H1 (cell line): ENCODE results near the gene PIGM. TPM values are rescaled to one million over a fixed set of nuclear protein-coding genes. Genes with fewer than 3 reads are reported as not detected.

ENCODE experiments used
- CTCF ChIA-PET: fragments of 300-600 bp; sonication (Branson Sonifier 250); formaldehyde crosslinking; loops from one replicate; lab custom pipeline; 2021; ENCODE audit not compliant: partially characterized antibody; lab: Charles Lee
- POLR2A ChIA-PET: fragments of 300-600 bp; sonication (Branson Sonifier 250); formaldehyde crosslinking; loops from one replicate; lab custom pipeline; 2021; ENCODE audit warnings: inconsistent platforms; ENCODE audit not compliant: partially characterized antibody; lab: Charles Lee
- DNase-seq, 2 experiments: peaks; one replicate each; pipeline versions ENCODE4 v3.0.0 to v3.0.0-alpha.2; 2010 to 2022; ENCODE audit warnings: low spot score in 2 of 2, low read depth in 1 of 2, mixed read lengths in 1 of 2
- FAIRE-seq: peaks from 2 replicates; lab custom pipeline; 2011; peaks lifted over from hg19 to GRCh38; lab: Jason Lieb, UNC
- H2AFZ ChIP-seq: 2 replicates; pipeline ENCODE4 v1.8.1; 2012; ENCODE audit warnings: low read length, inconsistent platforms
- H2AK5ac ChIP-seq: 2 replicates; pipeline ENCODE4 v1.6.1; 2013; ENCODE audit warnings: low read depth, low read length
- H2BK120ac ChIP-seq: replicated peaks from 2 replicates; pipeline ENCODE3; 2013; ENCODE audit warnings: low read depth, low read length, inconsistent platforms
- H2BK12ac ChIP-seq: 2 replicates; pipeline ENCODE4 v1.6.1; 2013; ENCODE audit warnings: low read depth, low read length
- H2BK15ac ChIP-seq: 2 replicates; pipeline ENCODE4 v1.6.1; 2013; ENCODE audit warnings: low read length
- H2BK20ac ChIP-seq: 2 replicates; pipeline ENCODE4 v1.6.1; 2013; ENCODE audit warnings: low read length
- H2BK5ac ChIP-seq: 2 replicates; pipeline ENCODE4 v1.6.1; 2013; ENCODE audit warnings: low read depth, low read length
- H3K14ac ChIP-seq: 2 replicates; pipeline ENCODE4 v1.6.1; 2013; ENCODE audit warnings: inconsistent platforms; ENCODE audit not compliant: insufficient read length
- H3K18ac ChIP-seq: 2 replicates; pipeline ENCODE4 v1.6.1; 2013; ENCODE audit warnings: low read length; ENCODE audit errors: extremely low read depth
- H3K23ac ChIP-seq: 2 replicates; pipeline ENCODE4 v1.6.1; 2013; ENCODE audit warnings: inconsistent platforms; ENCODE audit not compliant: insufficient read length
- H3K23me2 ChIP-seq: 2 replicates; pipeline ENCODE4 v1.6.1; 2013; ENCODE audit warnings: low read depth, low read length
- H3K27ac ChIP-seq: 2 replicates; pipeline ENCODE4 v1.6.1; 2011; ENCODE audit warnings: low read depth, low read length, inconsistent platforms
- H3K27me3 ChIP-seq, 4 experiments: replicated peaks in 1 of 4; 1 replicate in 1 of 4; 2 replicates in 3 of 4; pipeline versions ENCODE4 v1.6.1 to v1.8.1; 2011 to 2013; ENCODE audit warnings: low read length in 3 of 4, mild to moderate bottlenecking in 3 of 4, inconsistent platforms in 2 of 4, mixed read lengths in 2 of 4, moderate library complexity in 1 of 4; ENCODE audit not compliant: control insufficient read depth in 3 of 4, insufficient read depth in 3 of 4; ENCODE audit errors: extremely low read depth in 1 of 4
- H3K36me3 ChIP-seq, 4 experiments: 2 replicates each; pipeline versions ENCODE4 v1.6.1 to v1.8.1; 2011 to 2013; ENCODE audit warnings: mild to moderate bottlenecking in 4 of 4, low read length in 3 of 4, moderate library complexity in 2 of 4, control low read depth in 1 of 4, inconsistent platforms in 1 of 4; ENCODE audit not compliant: insufficient read depth in 4 of 4, control insufficient read depth in 2 of 4
- H3K4ac ChIP-seq: replicated peaks from 2 replicates; pipeline ENCODE3; 2013; ENCODE audit warnings: low read length, low read depth, mixed read lengths, inconsistent platforms; ENCODE audit not compliant: insufficient read length
- H3K4me1 ChIP-seq, 4 experiments: replicated peaks in 1 of 4; 1 replicate in 1 of 4; 2 replicates in 3 of 4; pipeline versions ENCODE4 v1.6.1 to v1.8.1; 2011 to 2013; ENCODE audit warnings: low read length in 3 of 4, inconsistent platforms in 2 of 4, mixed read lengths in 1 of 4; ENCODE audit not compliant: insufficient read depth in 4 of 4, control insufficient read depth in 3 of 4
- H3K4me2 ChIP-seq, 2 experiments: 2 replicates each; pipeline versions ENCODE4 v1.6.1 to v1.8.1; 2011 to 2013; ENCODE audit warnings: low read depth in 2 of 2, low read length in 2 of 2, control low read depth in 1 of 2, inconsistent platforms in 1 of 2, mild to moderate bottlenecking in 1 of 2; ENCODE audit not compliant: insufficient read depth in 1 of 2
- H3K4me3 ChIP-seq, 4 experiments: fragments of 200-600, 300-600 bp in 1 of 4; sonication (generic), shearing (Covaris generic), sonication (Bioruptor Twin) in 1 of 4; 2 replicates each; pipeline versions ENCODE4 v1.5.1 to v1.8.1; 2011 to 2016; ENCODE audit warnings: low read length in 4 of 4, low read depth in 3 of 4, control low read depth in 2 of 4, inconsistent platforms in 2 of 4, mild to moderate bottlenecking in 2 of 4, mixed read lengths in 1 of 4, moderate library complexity in 1 of 4; ENCODE audit not compliant: insufficient read depth in 2 of 4; ENCODE audit errors: extremely low read depth in 1 of 4
- H3K56ac ChIP-seq: replicated peaks from 2 replicates; pipeline ENCODE3; 2013; ENCODE audit warnings: low read depth, mild to moderate bottlenecking, mixed read lengths, low read length, inconsistent platforms; ENCODE audit not compliant: insufficient read length
- H3K79me1 ChIP-seq: 2 replicates; pipeline ENCODE4 v1.6.1; 2013; ENCODE audit warnings: low read depth, low read length, control low read depth
- H3K79me2 ChIP-seq, 2 experiments: 2 replicates each; pipeline versions ENCODE4 v1.6.1 to v1.8.1; 2012 to 2013; ENCODE audit warnings: low read length in 2 of 2, mild to moderate bottlenecking in 2 of 2, inconsistent platforms in 1 of 2; ENCODE audit not compliant: insufficient read depth in 2 of 2, control insufficient read depth in 1 of 2
- H3K9ac ChIP-seq, 4 experiments: replicated peaks in 1 of 4; 1 replicate in 1 of 4; 2 replicates in 3 of 4; pipeline versions ENCODE4 v1.6.1 to v1.8.1; 2011 to 2013; ENCODE audit warnings: low read depth in 3 of 4, low read length in 3 of 4, control low read depth in 2 of 4, mild to moderate bottlenecking in 2 of 4, moderate library complexity in 2 of 4, inconsistent platforms in 1 of 4; ENCODE audit errors: extremely low read depth in 1 of 4
- H3K9me3 ChIP-seq, 2 experiments: 2 replicates each; pipeline versions ENCODE4 v1.6.1 to v1.8.1; 2012 to 2013; ENCODE audit warnings: mild to moderate bottlenecking in 2 of 2, moderate library complexity in 2 of 2, control low read depth in 1 of 2, inconsistent platforms in 1 of 2, low read depth in 1 of 2, low read length in 1 of 2, mixed read lengths in 1 of 2; ENCODE audit not compliant: insufficient read depth in 2 of 2
- H4K20me1 ChIP-seq, 2 experiments: replicated peaks in 1 of 2; 2 replicates each; pipeline versions ENCODE3 to v1.8.1; 2011 to 2013; ENCODE audit warnings: inconsistent platforms in 2 of 2, low read length in 2 of 2, mild to moderate bottlenecking in 1 of 2; ENCODE audit not compliant: insufficient read depth in 2 of 2, control insufficient read depth in 1 of 2
- H4K5ac ChIP-seq: 2 replicates; pipeline ENCODE4 v1.6.1; 2013; ENCODE audit warnings: low read length, low read depth, mixed read lengths, inconsistent platforms; ENCODE audit not compliant: insufficient read length
- H4K8ac ChIP-seq: 2 replicates; pipeline ENCODE4 v1.8.0; 2013; ENCODE audit warnings: mild to moderate bottlenecking, moderate library complexity, low read length, inconsistent platforms; ENCODE audit not compliant: insufficient read depth; ENCODE audit errors: extremely low read depth
- H4K91ac ChIP-seq: replicated peaks from 2 replicates; pipeline ENCODE3; 2013; ENCODE audit warnings: low read length, mixed read lengths, inconsistent platforms; ENCODE audit not compliant: insufficient read length
- RAD21 ChIP-seq, 2 experiments: IDR thresholded peaks in 1 of 2; conservative IDR thresholded peaks in 1 of 2; 2 replicates each; pipeline ENCODE4 v1.6.1; 2011; ENCODE audit warnings: low read depth in 2 of 2, low read length in 2 of 2, improper control_type of control experiment in 1 of 2, inconsistent platforms in 1 of 2, mild to moderate bottlenecking in 1 of 2, moderate library complexity in 1 of 2
- TBP ChIP-seq: IDR thresholded peaks from 2 replicates; pipeline ENCODE4 v1.6.1; 2011; ENCODE audit warnings: low read depth, low read length, improper control_type of control experiment
- WGBS, 2 experiments: shearing (Covaris generic) in 1 of 2; methylation state at CpG; one replicate each; pipeline versions ENCODE4 v1.1.6 to v1.1.7; 2013 to 2015; ENCODE audit warnings: low lambda C conversion rate in 2 of 2, mixed read lengths in 2 of 2, inconsistent platforms in 1 of 2, low coverage in 1 of 2, missing lambda C conversion rate in 1 of 2; ENCODE audit not compliant: insufficient replicate concordance in 2 of 2, insufficient coverage in 1 of 2, insufficient read length in 1 of 2; ENCODE audit errors: extremely low coverage in 1 of 2, missing lambda C conversion rate in 1 of 2; 5-methylcytosine and 5-hydroxymethylcytosine counted together
- polyA plus RNA-seq, 7 experiments: library from polyadenylated mRNA; depleted of rRNA in 3 of 7; stranded (reverse) in 5 of 7; unstranded in 2 of 7; fragments of >200 nt in 5 of 7; fragments of 200-250 nt in 2 of 7; gene quantifications; 1 replicate in 5 of 7; 2 replicates in 1 of 7; 4 replicates in 1 of 7; pipeline versions ENCODE4 v1.2.1 to v1.2.3, GENCODE V29; 2011 to 2013; ENCODE audit warnings: missing spikeins in 2 of 7, mixed read lengths in 2 of 7
- total RNA-seq: library from RNA; stranded (reverse); fragmentation: NEBNext Ultra II Directional; extraction: Animal tissue kit (Norgen Biotek cat#: 25700); gene quantifications from 2 replicates; pipeline ENCODE4 v1.2.1, GENCODE V29; 2021
- TF ChIP-seq, protein P1 (sequence below), 3 experiments: IDR thresholded peaks; 1 replicate in 2 of 3; 2 replicates in 1 of 3; pipeline versions ENCODE4 v1.5.1 to v1.6.1; 2011; ENCODE audit warnings: low read length in 3 of 3, mild to moderate bottlenecking in 3 of 3, inconsistent platforms in 2 of 3, low read depth in 1 of 3, moderate library complexity in 1 of 3; ENCODE audit not compliant: insufficient read depth in 1 of 3; ENCODE audit errors: control extremely low read depth in 1 of 3

PIGM gene
- total and polyA plus RNA-seq, 2 of the 8 experiments (the other 6 are each of a cell fraction or from before 2014, with no cell fraction given) = 5.4 to 6.0 TPM

DNA sequence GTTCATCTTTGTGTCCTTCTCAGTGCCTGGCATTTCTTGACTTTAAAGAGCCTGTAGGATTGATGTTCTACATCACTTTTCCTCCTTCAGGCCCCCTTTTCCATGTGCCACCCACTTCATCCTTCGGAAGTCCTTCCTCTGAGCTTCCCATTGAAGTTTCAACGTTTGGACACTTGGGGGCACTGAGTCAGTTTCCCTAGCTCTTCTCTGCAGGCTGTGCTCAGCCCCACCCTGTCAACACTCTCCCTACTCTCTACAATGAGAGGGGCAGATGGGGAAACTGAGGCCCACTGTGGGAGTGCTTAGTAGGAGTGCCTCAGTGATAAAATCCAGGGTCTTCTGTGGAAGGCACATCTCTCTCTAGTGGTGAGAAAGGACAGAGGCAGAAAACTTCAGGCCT lies 26.3 kb upstream of the PIGM start:
- Histone ChIP-seq H2AFZ (no peak overlapping the region), H3K56ac (no peak overlapping the region), H3K4me1 (peaks cover 0 to 17% (median 12%) of the 10 kb centered on the region in 4 experiments; a peak in 6 of 7 replicates), H2BK15ac (no peak overlapping the region), H2BK20ac (no peak overlapping the region), H3K18ac (no peak overlapping the region), H4K20me1 (no peaks in the 10 kb centered on the region), H4K91ac (no peak overlapping the region), H3K9ac (no peak overlapping the region), H3K27me3 (peaks cover 0 to 4% (median 1%) of the 10 kb centered on the region in 4 experiments; a peak in 3 of 7 replicates), H3K36me3 (no peaks in the 10 kb centered on the region), H3K23me2 (no peaks in the 10 kb centered on the region), H2BK5ac (no peak overlapping the region), H3K79me1 (no peaks in the 10 kb centered on the region), H3K9me3 (no peaks in the 10 kb centered on the region), H4K8ac (no peak overlapping the region), H2BK120ac (no peak overlapping the region), H3K4me2 (no peak overlapping the region), H3K4me3 (no peak overlapping the region), H2BK12ac (no peak overlapping the region), H4K5ac (no peak overlapping the region)
- CTCF ChIA-PET = interaction anchor here (0.5 to 50.1 kb wide), 20 partner anchors 1 to 291 kb away, joined by 3 to 1874 read pairs (median 4); partner anchors contain the start of genes IGSF8, KCNJ10, KCNJ9 and PIGM
- WGBS, 2 experiments = 54% methylated on average over 2 of the region's 2 CpGs; no CpG with 5 or more reads in 1 of the 2 experiments
- POLR2A ChIA-PET = interaction anchor here (1.2 to 1.8 kb wide), 5 partner anchors 9 to 113 kb away, joined by 3 to 9 read pairs (median 5); partner anchors contain the start of genes IGSF9 and KCNJ9
- TF ChIP-seq RAD21 (IDR thresholded peaks at IDR 0.05 in 1 of 2, conservative IDR thresholded peaks at IDR 0.05 in 1 of 2; ENCODE audit: low read depth in 2 of 2, low read length in 2 of 2) (peak; percentile 45 to 61), TBP (no peak)
- TF ChIP-seq, protein P1, sequence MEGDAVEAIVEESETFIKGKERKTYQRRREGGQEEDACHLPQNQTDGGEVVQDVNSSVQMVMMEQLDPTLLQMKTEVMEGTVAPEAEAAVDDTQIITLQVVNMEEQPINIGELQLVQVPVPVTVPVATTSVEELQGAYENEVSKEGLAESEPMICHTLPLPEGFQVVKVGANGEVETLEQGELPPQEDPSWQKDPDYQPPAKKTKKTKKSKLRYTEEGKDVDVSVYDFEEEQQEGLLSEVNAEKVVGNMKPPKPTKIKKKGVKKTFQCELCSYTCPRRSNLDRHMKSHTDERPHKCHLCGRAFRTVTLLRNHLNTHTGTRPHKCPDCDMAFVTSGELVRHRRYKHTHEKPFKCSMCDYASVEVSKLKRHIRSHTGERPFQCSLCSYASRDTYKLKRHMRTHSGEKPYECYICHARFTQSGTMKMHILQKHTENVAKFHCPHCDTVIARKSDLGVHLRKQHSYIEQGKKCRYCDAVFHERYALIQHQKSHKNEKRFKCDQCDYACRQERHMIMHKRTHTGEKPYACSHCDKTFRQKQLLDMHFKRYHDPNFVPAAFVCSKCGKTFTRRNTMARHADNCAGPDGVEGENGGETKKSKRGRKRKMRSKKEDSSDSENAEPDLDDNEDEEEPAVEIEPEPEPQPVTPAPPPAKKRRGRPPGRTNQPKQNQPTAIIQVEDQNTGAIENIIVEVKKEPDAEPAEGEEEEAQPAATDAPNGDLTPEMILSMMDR (IDR thresholded peaks at IDR 0.05; ENCODE audit: control extremely low read depth in 1 of 3, insufficient read depth in 1 of 3, low read depth in 1 of 3, low read length in 3 of 3) = peak; percentile 40 to 60 (median 52)
- TF ChIP-seq, all 59 proteins: peak for 2
- Histone ChIP-seq H3K79me2 (no peaks in the 10 kb centered on the region), H3K23ac (no peak overlapping the region), H3K14ac (no peak overlapping the region), H2AK5ac (no peak overlapping the region), H3K4ac (no peak overlapping the region), H3K27ac (no peak overlapping the region)
- no peak for DNase-seq
- FAIRE-seq = no peak
